Cerebellar nuclear complex (tissue), 1 donor: Measurements from ENCODE around the gene YWHAB.

Experiments
- DNase-seq, 2 experiments: peaks; one replicate each; lab custom pipeline; 2025; lab: John Stamatoyannopoulos, UW

YWHAB gene

GRCh38 chr20:44911264-44911921 lies 25.9 kb downstream of the YWHAB start:
- DNase-seq: no peak

DNA sequence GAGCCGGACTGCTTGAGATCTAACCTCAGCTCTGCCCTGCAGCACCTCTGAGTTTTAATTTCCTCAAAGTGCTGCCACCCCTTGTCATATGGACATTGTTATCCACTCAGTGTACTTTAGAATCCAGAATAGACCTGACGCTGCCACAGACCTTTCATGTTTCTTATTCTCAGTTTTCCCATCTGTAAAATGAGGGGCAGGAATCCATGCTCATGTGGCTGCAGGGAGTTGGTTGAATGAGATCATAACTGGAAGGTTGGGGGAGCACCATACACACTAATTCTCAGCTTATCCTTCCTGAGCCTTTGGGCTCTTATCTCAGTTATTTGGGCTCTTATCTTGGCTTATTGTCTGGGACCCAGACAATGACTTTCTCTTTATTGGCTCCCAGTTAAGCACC lies 26.7 kb downstream of the YWHAB start:
- no peak for DNase-seq

DNA sequence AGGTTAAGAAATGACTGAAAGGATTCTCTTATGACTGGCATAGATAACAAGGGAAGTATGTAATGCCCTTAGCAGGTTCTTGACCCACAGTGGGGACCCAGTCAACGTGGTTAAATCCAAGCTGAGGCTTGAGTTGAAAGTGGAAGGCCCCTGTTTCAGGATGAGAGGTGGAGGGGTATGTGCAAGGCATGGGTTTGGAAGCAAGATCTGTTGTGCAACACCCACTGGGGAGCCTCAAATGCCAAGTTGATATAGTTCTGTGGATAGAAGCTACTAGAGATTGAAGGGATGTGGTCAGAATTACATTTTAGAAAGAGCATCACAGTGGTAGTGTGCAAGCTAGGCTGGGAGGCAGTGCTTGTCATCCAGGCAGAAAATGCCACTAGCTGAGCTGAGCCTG lies 29.4 kb downstream of the YWHAB start:
- no peak for DNase-seq

DNA sequence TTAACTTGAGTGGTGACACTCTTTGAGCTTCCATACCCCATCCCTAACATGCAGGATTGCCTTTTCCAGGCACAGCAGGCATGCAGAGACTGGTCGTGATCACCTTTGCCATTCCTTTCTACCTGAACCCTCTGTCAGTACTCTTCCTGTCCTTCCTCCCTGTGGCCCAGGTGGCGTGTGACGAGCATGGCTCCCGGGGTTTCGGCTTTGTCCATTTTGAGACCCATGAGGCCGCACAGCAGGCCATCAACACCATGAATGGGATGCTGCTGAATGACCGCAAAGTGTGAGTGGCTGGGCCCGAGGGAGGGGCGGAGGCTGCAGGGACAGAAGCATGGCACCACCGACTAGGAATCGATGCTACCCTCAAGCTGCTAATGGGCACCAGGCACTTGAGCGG lies 31.1 kb downstream of the YWHAB start:
- no peak for DNase-seq

- DNase-seq: no peak
Observed at GRCh38 chr20:44917399-44917798, 31.9 kb downstream of the YWHAB start.

GRCh38 chr20:44918342-44918741 lies 32.8 kb downstream of the YWHAB start:
- no peak for DNase-seq

DNA sequence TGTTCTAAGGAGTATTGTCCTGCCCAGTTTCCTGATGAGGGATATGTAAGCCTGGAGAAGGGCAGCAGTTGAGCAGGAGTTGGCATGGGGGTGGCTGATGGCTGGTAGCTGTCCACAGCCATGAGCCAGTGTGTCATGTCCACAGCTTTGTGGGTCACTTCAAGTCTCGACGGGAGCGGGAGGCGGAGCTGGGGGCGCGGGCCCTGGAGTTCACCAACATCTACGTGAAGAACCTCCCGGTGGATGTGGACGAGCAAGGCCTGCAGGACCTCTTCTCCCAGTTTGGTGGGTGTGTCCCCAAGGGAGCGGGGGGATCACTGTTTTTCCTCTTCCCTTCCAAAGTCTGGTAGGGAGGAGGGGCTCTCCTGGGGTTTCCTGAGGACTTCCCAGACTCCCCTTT lies 33.3 kb downstream of the YWHAB start:
- no peak for DNase-seq

DNA sequence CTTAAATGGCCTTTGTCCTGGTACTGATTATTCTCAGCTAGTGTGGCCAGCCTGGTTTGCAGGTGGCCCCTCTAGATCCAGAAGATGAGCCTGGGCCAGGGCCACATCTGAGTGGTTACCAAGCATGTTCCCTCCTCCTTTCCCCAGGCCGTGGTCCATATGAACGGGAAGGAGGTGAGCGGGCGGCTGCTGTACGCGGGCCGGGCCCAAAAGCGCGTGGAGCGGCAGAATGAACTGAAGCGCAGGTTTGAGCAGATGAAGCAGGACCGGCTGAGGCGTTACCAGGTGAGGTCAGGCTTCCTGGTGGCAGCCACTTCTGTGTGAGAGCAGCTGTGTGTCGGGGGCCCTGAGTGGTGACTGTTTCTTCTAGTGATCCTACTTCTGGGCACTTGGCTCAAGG lies 35.9 kb downstream of the YWHAB start:
- DNase-seq: no peak

GRCh38 chr20:44924541-44924940 lies 39.0 kb downstream of the YWHAB start:
- DNase-seq: no peak

- DNase-seq: no peak
Observed at GRCh38 chr20:44928595-44928994, 43.1 kb downstream of the YWHAB start.

- no peak for DNase-seq
Observed at GRCh38 chr20:44930517-44931168, 45.1 kb downstream of the YWHAB start.

DNA sequence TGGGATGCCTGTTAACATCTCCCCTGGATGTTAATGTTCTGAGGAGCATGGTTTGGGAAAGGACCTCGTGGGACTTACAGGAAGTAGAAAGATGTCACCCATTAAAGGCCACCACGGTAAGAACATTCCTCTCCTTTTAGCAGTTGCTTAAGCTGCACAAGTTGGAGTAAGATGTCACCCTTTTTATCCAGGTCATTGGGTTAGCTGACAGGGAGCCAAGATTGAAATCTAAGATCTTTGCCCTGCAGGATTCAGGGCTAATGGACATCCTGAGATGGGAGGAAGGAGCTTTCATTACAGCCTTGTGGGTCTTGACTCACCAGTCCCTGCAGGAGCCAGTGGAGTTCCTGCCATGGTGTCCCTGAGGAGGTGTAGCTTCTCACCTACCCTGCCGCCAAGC lies 46.4 kb downstream of the YWHAB start:
- DNase-seq: no peak

GRCh38 chr20:44932916-44933315 lies 47.4 kb downstream of the YWHAB start:
- no peak for DNase-seq

- DNase-seq: no peak
Observed at GRCh38 chr20:44936510-44936909, 51.0 kb downstream of the YWHAB start.

- no peak for DNase-seq
Observed at GRCh38 chr20:44938637-44939036, 53.1 kb downstream of the YWHAB start.

DNA sequence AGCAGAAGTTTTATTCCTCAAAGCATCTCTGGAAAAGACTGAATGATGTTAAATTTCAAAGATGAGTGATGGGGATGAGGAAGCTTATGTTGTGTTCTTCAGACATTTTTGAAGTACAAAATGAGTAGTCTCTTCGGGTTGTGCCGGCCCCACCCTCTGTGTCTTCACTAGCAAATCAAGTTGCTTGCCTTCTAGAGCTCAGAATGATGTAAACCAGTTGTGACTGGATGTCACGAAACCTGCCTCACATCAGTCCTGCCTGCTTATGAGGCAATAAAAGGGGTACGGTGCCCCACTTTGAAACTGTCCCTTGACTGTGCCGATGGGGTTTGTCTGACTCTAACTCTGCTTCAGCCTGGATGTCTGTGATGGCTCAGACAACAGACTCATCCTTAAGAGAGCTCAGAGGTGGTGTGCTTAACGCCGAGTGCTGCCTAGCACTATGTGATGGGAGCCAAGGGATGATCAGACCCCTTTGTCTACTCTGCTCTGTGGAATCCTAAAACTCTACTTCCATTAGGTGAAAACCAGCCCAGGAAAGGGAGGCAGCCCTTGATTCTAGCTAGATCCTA lies 55.7 kb downstream of the YWHAB start:
- no peak for DNase-seq

DNA sequence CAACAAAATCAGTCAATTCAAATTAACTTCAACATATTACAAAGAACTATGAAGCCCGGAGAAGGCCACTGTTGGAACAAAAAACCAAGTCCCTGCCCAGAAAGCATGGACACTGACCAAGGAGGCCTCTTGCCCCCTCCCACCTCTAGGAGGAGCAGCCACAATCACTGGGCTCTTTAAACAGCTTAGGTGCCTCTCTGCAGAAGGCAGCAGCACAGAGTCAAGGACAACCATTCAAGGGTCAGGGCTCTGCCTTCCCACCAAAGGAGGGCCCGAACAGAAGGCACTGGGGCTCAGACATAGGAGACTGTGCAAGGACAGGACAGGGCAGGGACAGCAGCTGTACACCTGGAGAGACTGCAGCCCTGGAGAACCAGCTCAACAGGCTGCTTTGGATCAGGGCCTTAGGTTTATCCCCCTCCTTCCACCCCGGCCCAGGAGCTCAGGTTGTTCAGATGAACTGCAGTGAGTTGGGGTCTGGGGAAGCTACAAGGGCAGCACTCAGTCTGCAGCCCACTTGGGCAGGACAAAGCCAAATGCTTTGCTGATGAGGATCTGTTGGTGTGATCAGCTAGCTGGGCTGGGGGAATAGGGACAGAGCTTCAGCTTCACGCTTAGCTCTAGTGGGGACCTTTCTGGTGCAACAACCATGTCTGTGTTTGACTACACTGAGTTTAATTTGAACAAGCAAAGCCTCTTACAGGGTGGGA lies 56.9 kb downstream of the YWHAB start:
- no peak for DNase-seq

- no peak for DNase-seq
Observed at GRCh38 chr20:44943828-44944227, 58.3 kb downstream of the YWHAB start.

- no peak for DNase-seq
Observed at GRCh38 chr20:44945261-44945660, 59.8 kb downstream of the YWHAB start.

DNA sequence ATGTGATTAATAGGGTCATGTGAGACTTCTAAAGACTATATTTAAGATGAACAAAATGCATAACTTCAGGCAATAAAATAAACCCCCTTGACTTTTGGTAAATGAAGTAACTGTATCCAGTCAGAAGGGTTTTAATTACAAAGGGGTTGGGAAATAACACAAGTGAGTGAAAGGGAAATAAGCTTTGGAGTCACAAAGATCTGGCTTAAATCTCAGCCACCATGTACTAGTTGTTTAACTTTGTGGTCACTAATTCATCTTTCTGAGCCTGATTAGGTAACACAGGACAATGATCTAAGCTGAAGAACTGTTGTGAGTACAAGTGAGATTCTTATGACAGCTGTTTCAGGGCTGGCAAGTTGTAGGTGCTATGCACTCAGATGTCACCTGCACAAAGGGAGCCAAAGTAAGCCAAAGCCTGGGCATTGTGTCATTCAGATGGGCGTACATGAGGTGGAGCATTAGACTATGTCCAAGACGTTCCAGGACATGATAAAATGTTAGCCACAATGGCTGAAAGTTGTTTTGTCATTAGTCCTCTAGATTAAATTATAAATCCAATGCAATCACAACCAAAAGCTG lies 60.9 kb downstream of the YWHAB start:
- no peak for DNase-seq

DNA sequence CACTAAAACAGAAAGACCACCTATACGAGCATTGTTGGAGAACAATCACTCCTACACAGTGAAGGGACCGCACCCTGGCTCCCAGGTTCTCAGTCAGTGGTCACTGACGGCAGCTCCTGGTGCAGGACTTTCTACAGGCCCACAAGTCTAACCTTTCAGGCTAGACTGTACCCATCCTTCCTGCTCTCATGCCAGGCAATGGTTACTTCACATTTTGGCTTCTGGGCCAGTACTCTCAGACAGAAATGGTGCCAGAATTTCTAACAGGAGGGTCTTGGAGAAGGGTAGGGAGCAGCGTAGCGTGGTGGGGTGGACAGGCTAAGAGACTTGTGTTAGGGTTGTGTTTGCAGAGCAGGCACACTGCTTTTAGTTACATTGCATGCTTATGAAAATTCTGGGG lies 62.6 kb downstream of the YWHAB start:
- DNase-seq: no peak

- no peak for DNase-seq
Observed at GRCh38 chr20:44948513-44948912, 63.0 kb downstream of the YWHAB start.

DNA sequence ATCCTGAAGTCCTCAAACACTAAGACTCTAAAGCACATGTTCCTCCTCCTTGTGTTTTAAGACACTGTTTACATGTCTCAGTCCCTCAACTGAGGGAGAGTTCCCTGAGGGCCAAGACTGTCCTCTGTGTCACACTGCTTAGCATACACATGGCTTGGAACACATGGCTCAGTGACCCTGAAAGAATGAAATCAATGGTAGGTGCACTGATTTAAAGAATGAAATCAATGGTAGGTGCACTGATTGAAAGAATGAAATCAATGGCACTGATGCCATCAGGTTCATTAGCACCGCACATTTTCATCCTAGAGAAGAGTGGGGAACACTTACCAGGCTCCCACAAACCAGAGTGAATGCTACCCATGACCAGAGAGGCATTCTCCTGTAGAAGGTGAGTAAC lies 64.9 kb downstream of the YWHAB start:
- DNase-seq: no peak
